Measurements from ENCODE around the gene TSKS. TPM values are rescaled to one million over a fixed set of nuclear protein-coding genes. Genes with fewer than 3 reads are reported as not detected.

The TSKS gene
- total RNA-seq, 1 donor from 2014 or later, result not detected

GRCh38 chr19:49690079-49690655 lies 72.9 kb downstream of the TSKS start:
- TF ChIP-seq CTCF (IDR thresholded peaks at IDR 0.05; ENCODE audit: partially characterized antibody, unreplicated experiment), result no peak
- Mint-ChIP-seq H3K27ac (ENCODE audit: unreplicated experiment) (peak overlapping the region; percentile 98), H3K27me3 (ENCODE audit: unreplicated experiment) (peaks cover 20% of the 10 kb centered on the region), H3K4me3 (ENCODE audit: unreplicated experiment) (peak overlapping the region; percentile 99), H3K9me3 (ENCODE audit: unreplicated experiment) (peaks cover 19% of the 10 kb centered on the region), H3K36me3 (ENCODE audit: unreplicated experiment) (no peaks in the 10 kb centered on the region), H3K4me1 (ENCODE audit: low read depth, unreplicated experiment) (peaks cover 10% of the 10 kb centered on the region)
- no peak for DNase-seq

Small RNA genes within 50 kb of the gene (microRNA-seq; reads per million reads assigned to microRNA genes)
- 3.9 reads per million, percentile 27 among the genes with 10 or more reads in this experiment for gene MIR6799 (ENCODE audit: unreplicated experiment)

Other genes with a start within 250 kb of the TSKS start
- gene RCN3, start 235.3 kb downstream of the TSKS start, total RNA-seq (ENCODE audit: unreplicated experiment), result 2.5 TPM
- 94.4 TPM for gene NOSIP, start 182.8 kb downstream of the TSKS start, total RNA-seq (ENCODE audit: unreplicated experiment)
- gene PRRG2, start 182.0 kb downstream of the TSKS start, total RNA-seq (ENCODE audit: unreplicated experiment), result 0.29 TPM
- gene PRR12, start 172.1 kb downstream of the TSKS start, total RNA-seq (ENCODE audit: unreplicated experiment), result 39.2 TPM
- gene RRAS, start 123.2 kb downstream of the TSKS start, total RNA-seq (ENCODE audit: unreplicated experiment), result 4.7 TPM
- 84.4 TPM for gene SCAF1, start 121.1 kb downstream of the TSKS start, total RNA-seq (ENCODE audit: unreplicated experiment)
- gene IRF3, start 97.4 kb downstream of the TSKS start, total RNA-seq (ENCODE audit: unreplicated experiment), result 40.1 TPM
- 7.5 TPM for gene BCL2L12, start 97.4 kb downstream of the TSKS start, total RNA-seq (ENCODE audit: unreplicated experiment)
- gene PRMT1, start 86.0 kb downstream of the TSKS start, total RNA-seq (ENCODE audit: unreplicated experiment), result 177 TPM
- 3.2 TPM for gene ADM5, start 73.7 kb downstream of the TSKS start, total RNA-seq (ENCODE audit: unreplicated experiment)
- 133 TPM for gene CPT1C, start 72.2 kb downstream of the TSKS start, total RNA-seq (ENCODE audit: unreplicated experiment)
- gene AP2A1, start 3.7 kb upstream of the TSKS start, total RNA-seq (ENCODE audit: unreplicated experiment), result 175 TPM
- 13.6 TPM for gene FUZ, start 50.0 kb upstream of the TSKS start, total RNA-seq (ENCODE audit: unreplicated experiment)
- gene MED25, start 55.0 kb upstream of the TSKS start, total RNA-seq (ENCODE audit: unreplicated experiment), result 51.0 TPM
- 342 TPM for gene PTOV1, start 87.9 kb upstream of the TSKS start, total RNA-seq (ENCODE audit: unreplicated experiment)
- 81.3 TPM for gene PNKP, start 104.3 kb upstream of the TSKS start, total RNA-seq (ENCODE audit: unreplicated experiment)
- 23.7 TPM for gene AKT1S1, start 114.0 kb upstream of the TSKS start, total RNA-seq (ENCODE audit: unreplicated experiment)
- 56.8 TPM for gene TBC1D17, start 114.4 kb upstream of the TSKS start, total RNA-seq (ENCODE audit: unreplicated experiment)
- 0.59 TPM for gene IL4I1, start 133.6 kb upstream of the TSKS start, total RNA-seq (ENCODE audit: unreplicated experiment)
- gene ATF5, start 165.9 kb upstream of the TSKS start, total RNA-seq (ENCODE audit: unreplicated experiment), result 138 TPM
- gene NUP62, start 166.2 kb upstream of the TSKS start, total RNA-seq (ENCODE audit: unreplicated experiment), result 65.4 TPM
- gene SIGLEC11, start 197.9 kb upstream of the TSKS start, total RNA-seq (ENCODE audit: unreplicated experiment), result not detected